Smooth muscle cell (in vitro differentiated cells): ENCODE data around the gene DDR2. TPM values are rescaled to one million over a fixed set of nuclear protein-coding genes. Genes with fewer than 3 reads are reported as not detected.
"Not testable (repeated sequence)": the region's sequence is repeated elsewhere in the genome, so short reads cannot be mapped to it uniquely, and the experiment has no call there.

Source experiments
- DNase-seq: peaks from one replicate; lab custom pipeline; 2025; ENCODE audit not compliant: unreplicated experiment; lab: John Stamatoyannopoulos, UW
- H2AFZ ChIP-seq: fragments of 200-600 bp; sonication (generic); 2 replicates; pipeline ENCODE4 v1.6.0; 2016; ENCODE audit warnings: antibody characterized with exemption, low read depth, mild to moderate bottlenecking
- H3F3A ChIP-seq: fragments of 200-600 bp; sonication (generic); 2 replicates; pipeline ENCODE4 v1.6.0; 2017; ENCODE audit warnings: antibody characterized with exemption, low read depth
- H3K27ac ChIP-seq: fragments of 200-600 bp; sonication (generic); 2 replicates; pipeline ENCODE4 v1.5.1; 2016; ENCODE audit warnings: low read depth, mild to moderate bottlenecking
- H3K27me3 ChIP-seq: fragments of 200-600 bp; sonication (generic); 2 replicates; pipeline ENCODE4 v1.6.1; 2016; ENCODE audit warnings: low read depth, mild to moderate bottlenecking
- H3K36me3 ChIP-seq: fragments of 200-600 bp; sonication (generic); 2 replicates; pipeline ENCODE4 v1.5.1; 2016; ENCODE audit warnings: low read depth
- H3K4me1 ChIP-seq: fragments of 200-600 bp; sonication (generic); 2 replicates; pipeline ENCODE4 v1.5.1; 2016; ENCODE audit warnings: low read depth
- H3K4me2 ChIP-seq: fragments of 200-600 bp; sonication (generic); 2 replicates; pipeline ENCODE4 v1.6.0; 2016; ENCODE audit warnings: mild to moderate bottlenecking
- H3K4me3 ChIP-seq: fragments of 200-600 bp; sonication (generic); 2 replicates; pipeline ENCODE4 v1.5.1; 2016; ENCODE audit warnings: mild to moderate bottlenecking
- H3K79me2 ChIP-seq: fragments of 200-600 bp; sonication (generic); 2 replicates; pipeline ENCODE4 v1.6.0; 2016; ENCODE audit warnings: low read depth, mild to moderate bottlenecking
- H3K9ac ChIP-seq: fragments of 200-600 bp; sonication (generic); 2 replicates; pipeline ENCODE4 v1.6.0; 2016; ENCODE audit warnings: low read depth
- H3K9me3 ChIP-seq: fragments of 200-600 bp; sonication (generic); replicated peaks from 2 replicates; pipeline ENCODE4 v1.5.1; 2016; ENCODE audit warnings: low read depth
- H4K20me1 ChIP-seq: fragments of 200-600 bp; sonication (generic); 2 replicates; pipeline ENCODE4 v1.6.0; 2016; ENCODE audit warnings: low read depth
- CTCF ChIP-seq: fragments of 200-600 bp; sonication (generic); IDR thresholded peaks from 2 replicates; pipeline ENCODE4 v1.5.1; 2017; ENCODE audit warnings: borderline replicate concordance, mild to moderate bottlenecking, antibody characterized with exemption; ENCODE audit not compliant: insufficient read depth, poor library complexity, severe bottlenecking
- WGBS: methylation state at CpG from one replicate; pipeline ENCODE4 v1.1.7; 2016; ENCODE audit warnings: low lambda C conversion rate; 5-methylcytosine and 5-hydroxymethylcytosine counted together
- polyA plus RNA-seq: library from polyadenylated mRNA; unstranded; fragments of >200 nt; fragmentation: Nextera tagmentation; extraction: Ambion mirVana; gene quantifications from 2 replicates; pipeline ENCODE4 v1.2.1, GENCODE V29; 2016
- total RNA-seq: library from RNA; depleted of rRNA; stranded (reverse); fragments of >200 nt; gene quantifications from 2 replicates; pipeline ENCODE4 v1.2.3, GENCODE V29; 2014

The DDR2 gene
- total and polyA plus RNA-seq, 2 experiments from 2014 or later = 13.3 to 24.5 TPM

- not testable (repeated sequence) for H3K79me2 ChIP-seq
These were observed 167.9 kb downstream of the DDR2 start for GRCh38 chr1:162799995-162800830.

GRCh38 chr1:162807503-162807902 is 175.2 kb downstream of the DDR2 start:
- not testable (repeated sequence) for H3K79me2 ChIP-seq, H3K27ac ChIP-seq, H3K27me3 ChIP-seq, DNase-seq, H2AFZ ChIP-seq, H3F3A ChIP-seq, H3K9ac ChIP-seq, H3K4me3 ChIP-seq, H3K4me2 ChIP-seq, H3K36me3 ChIP-seq, H3K9me3 ChIP-seq, H3K4me1 ChIP-seq, H4K20me1 ChIP-seq
- WGBS = 92% methylated on average over 2 of the region's 2 CpGs

More at GRCh38 chr1:162799995-162800830, 167.9 kb downstream of the DDR2 start:
- not testable (repeated sequence) for H3K4me2 ChIP-seq, H3K4me1 ChIP-seq, DNase-seq, H3K9me3 ChIP-seq, H3K4me3 ChIP-seq, H2AFZ ChIP-seq, H4K20me1 ChIP-seq, H3K27ac ChIP-seq, H3K27me3 ChIP-seq, H3K9ac ChIP-seq, H3K36me3 ChIP-seq, H3F3A ChIP-seq
- peak; percentile 62 for TF ChIP-seq CTCF
- WGBS = 45% methylated on average over 6 of the region's 6 CpGs

GRCh38 chr1:162812357-162812756 is 180.1 kb downstream of the DDR2 start:
- not testable (repeated sequence) for H3K4me3 ChIP-seq, H3K27me3 ChIP-seq
- WGBS = 98% methylated on average over 2 of the region's 2 CpGs

GRCh38 chr1:162818136-162818535 is 185.9 kb downstream of the DDR2 start:
- not testable (repeated sequence) for H3K9ac ChIP-seq, H3K4me3 ChIP-seq, H3K79me2 ChIP-seq, H2AFZ ChIP-seq, H3K27ac ChIP-seq, H3K9me3 ChIP-seq, H3K4me2 ChIP-seq, H3K36me3 ChIP-seq, H3F3A ChIP-seq, H3K4me1 ChIP-seq, DNase-seq, H4K20me1 ChIP-seq
- peaks cover 23% of the 10 kb centered on the region for H3K27me3 ChIP-seq
- WGBS = 77% methylated on average over 2 of the region's 2 CpGs

More at GRCh38 chr1:162812357-162812756, 180.1 kb downstream of the DDR2 start:
- H3K36me3 ChIP-seq, DNase-seq, H2AFZ ChIP-seq, H3K9me3 ChIP-seq, H3K4me2 ChIP-seq, H3K27ac ChIP-seq, H4K20me1 ChIP-seq, H3K4me1 ChIP-seq, H3K9ac ChIP-seq, H3K79me2 ChIP-seq, H3F3A ChIP-seq: not testable (repeated sequence)

GRCh38 chr1:162818666-162819065 is 186.4 kb downstream of the DDR2 start:
- H3K4me3 ChIP-seq, H3K9ac ChIP-seq, H3K4me2 ChIP-seq, H3K36me3 ChIP-seq, H3K27ac ChIP-seq, DNase-seq, H3F3A ChIP-seq, H2AFZ ChIP-seq, H3K4me1 ChIP-seq, H3K9me3 ChIP-seq, H4K20me1 ChIP-seq, H3K79me2 ChIP-seq: not testable (repeated sequence)
- peaks cover 28% of the 10 kb centered on the region for H3K27me3 ChIP-seq
- 75% methylated on average over 1 of the region's 1 CpG for WGBS
